H1 (cell line): ENCODE measurements around the gene LRRTM4. TPM values are rescaled to one million over a fixed set of nuclear protein-coding genes. Genes with fewer than 3 reads are reported as not detected.

ENCODE experiments used
- ATF2 ChIP-seq: IDR thresholded peaks from 2 replicates; pipeline ENCODE4 v1.6.1; 2012; ENCODE audit warnings: low read length, inconsistent platforms
- CEBPB ChIP-seq: IDR thresholded peaks from 2 replicates; pipeline ENCODE4 v1.6.1; 2012; ENCODE audit warnings: low read depth, low read length
- NRF1 ChIP-seq: IDR thresholded peaks from 2 replicates; pipeline ENCODE4 v1.6.1; 2011; ENCODE audit warnings: mild to moderate bottlenecking, low read depth, low read length, improper control_type of control experiment
- polyA plus RNA-seq, 7 experiments: library from polyadenylated mRNA; depleted of rRNA in 3 of 7; stranded (reverse) in 5 of 7; unstranded in 2 of 7; fragments of >200 nt in 5 of 7; fragments of 200-250 nt in 2 of 7; gene quantifications; 1 replicate in 5 of 7; 2 replicates in 1 of 7; 4 replicates in 1 of 7; pipeline versions ENCODE4 v1.2.1 to v1.2.3, GENCODE V29; 2011 to 2013; ENCODE audit warnings: missing spikeins in 2 of 7, mixed read lengths in 2 of 7
- total RNA-seq: library from RNA; stranded (reverse); fragmentation: NEBNext Ultra II Directional; extraction: Animal tissue kit (Norgen Biotek cat#: 25700); gene quantifications from 2 replicates; pipeline ENCODE4 v1.2.1, GENCODE V29; 2021
- TF ChIP-seq, protein P1 (sequence below): fragments of 300-600 bp; sonication (generic); IDR thresholded peaks from 2 replicates; pipeline ENCODE4 v1.7.1; 2012; ENCODE audit warnings: low read length, moderate library complexity, mild to moderate bottlenecking, inconsistent platforms; ENCODE audit not compliant: insufficient replicate concordance

LRRTM4 gene
- total and polyA plus RNA-seq, 2 of the 8 experiments (the other 6 are each of a cell fraction or from before 2014, with no cell fraction given), result 3.6 to 9.5 TPM

GRCh38 chr2:76980067-76980787, 541.9 kb downstream of the LRRTM4 start (continued):
- TF ChIP-seq, protein P1, sequence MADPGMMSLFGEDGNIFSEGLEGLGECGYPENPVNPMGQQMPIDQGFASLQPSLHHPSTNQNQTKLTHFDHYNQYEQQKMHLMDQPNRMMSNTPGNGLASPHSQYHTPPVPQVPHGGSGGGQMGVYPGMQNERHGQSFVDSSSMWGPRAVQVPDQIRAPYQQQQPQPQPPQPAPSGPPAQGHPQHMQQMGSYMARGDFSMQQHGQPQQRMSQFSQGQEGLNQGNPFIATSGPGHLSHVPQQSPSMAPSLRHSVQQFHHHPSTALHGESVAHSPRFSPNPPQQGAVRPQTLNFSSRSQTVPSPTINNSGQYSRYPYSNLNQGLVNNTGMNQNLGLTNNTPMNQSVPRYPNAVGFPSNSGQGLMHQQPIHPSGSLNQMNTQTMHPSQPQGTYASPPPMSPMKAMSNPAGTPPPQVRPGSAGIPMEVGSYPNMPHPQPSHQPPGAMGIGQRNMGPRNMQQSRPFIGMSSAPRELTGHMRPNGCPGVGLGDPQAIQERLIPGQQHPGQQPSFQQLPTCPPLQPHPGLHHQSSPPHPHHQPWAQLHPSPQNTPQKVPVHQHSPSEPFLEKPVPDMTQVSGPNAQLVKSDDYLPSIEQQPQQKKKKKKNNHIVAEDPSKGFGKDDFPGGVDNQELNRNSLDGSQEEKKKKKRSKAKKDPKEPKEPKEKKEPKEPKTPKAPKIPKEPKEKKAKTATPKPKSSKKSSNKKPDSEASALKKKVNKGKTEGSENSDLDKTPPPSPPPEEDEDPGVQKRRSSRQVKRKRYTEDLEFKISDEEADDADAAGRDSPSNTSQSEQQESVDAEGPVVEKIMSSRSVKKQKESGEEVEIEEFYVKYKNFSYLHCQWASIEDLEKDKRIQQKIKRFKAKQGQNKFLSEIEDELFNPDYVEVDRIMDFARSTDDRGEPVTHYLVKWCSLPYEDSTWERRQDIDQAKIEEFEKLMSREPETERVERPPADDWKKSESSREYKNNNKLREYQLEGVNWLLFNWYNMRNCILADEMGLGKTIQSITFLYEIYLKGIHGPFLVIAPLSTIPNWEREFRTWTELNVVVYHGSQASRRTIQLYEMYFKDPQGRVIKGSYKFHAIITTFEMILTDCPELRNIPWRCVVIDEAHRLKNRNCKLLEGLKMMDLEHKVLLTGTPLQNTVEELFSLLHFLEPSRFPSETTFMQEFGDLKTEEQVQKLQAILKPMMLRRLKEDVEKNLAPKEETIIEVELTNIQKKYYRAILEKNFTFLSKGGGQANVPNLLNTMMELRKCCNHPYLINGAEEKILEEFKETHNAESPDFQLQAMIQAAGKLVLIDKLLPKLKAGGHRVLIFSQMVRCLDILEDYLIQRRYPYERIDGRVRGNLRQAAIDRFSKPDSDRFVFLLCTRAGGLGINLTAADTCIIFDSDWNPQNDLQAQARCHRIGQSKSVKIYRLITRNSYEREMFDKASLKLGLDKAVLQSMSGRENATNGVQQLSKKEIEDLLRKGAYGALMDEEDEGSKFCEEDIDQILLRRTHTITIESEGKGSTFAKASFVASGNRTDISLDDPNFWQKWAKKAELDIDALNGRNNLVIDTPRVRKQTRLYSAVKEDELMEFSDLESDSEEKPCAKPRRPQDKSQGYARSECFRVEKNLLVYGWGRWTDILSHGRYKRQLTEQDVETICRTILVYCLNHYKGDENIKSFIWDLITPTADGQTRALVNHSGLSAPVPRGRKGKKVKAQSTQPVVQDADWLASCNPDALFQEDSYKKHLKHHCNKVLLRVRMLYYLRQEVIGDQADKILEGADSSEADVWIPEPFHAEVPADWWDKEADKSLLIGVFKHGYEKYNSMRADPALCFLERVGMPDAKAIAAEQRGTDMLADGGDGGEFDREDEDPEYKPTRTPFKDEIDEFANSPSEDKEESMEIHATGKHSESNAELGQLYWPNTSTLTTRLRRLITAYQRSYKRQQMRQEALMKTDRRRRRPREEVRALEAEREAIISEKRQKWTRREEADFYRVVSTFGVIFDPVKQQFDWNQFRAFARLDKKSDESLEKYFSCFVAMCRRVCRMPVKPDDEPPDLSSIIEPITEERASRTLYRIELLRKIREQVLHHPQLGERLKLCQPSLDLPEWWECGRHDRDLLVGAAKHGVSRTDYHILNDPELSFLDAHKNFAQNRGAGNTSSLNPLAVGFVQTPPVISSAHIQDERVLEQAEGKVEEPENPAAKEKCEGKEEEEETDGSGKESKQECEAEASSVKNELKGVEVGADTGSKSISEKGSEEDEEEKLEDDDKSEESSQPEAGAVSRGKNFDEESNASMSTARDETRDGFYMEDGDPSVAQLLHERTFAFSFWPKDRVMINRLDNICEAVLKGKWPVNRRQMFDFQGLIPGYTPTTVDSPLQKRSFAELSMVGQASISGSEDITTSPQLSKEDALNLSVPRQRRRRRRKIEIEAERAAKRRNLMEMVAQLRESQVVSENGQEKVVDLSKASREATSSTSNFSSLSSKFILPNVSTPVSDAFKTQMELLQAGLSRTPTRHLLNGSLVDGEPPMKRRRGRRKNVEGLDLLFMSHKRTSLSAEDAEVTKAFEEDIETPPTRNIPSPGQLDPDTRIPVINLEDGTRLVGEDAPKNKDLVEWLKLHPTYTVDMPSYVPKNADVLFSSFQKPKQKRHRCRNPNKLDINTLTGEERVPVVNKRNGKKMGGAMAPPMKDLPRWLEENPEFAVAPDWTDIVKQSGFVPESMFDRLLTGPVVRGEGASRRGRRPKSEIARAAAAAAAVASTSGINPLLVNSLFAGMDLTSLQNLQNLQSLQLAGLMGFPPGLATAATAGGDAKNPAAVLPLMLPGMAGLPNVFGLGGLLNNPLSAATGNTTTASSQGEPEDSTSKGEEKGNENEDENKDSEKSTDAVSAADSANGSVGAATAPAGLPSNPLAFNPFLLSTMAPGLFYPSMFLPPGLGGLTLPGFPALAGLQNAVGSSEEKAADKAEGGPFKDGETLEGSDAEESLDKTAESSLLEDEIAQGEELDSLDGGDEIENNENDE, result no peak
- no peak for TF ChIP-seq NRF1
- no peak for TF ChIP-seq CEBPB
- no peak for TF ChIP-seq ATF2
